DMS153 treated with DMSO at 0.1 percent for 48 hours (cell line): Measurements from ENCODE around the gene LGALS1.
A peak's percentile ranks its signal among the peaks of the same experiment; 100 is the strongest.

ENCODE experiments used
- DNase-seq: peaks from one replicate; lab custom pipeline; 2025; ENCODE audit not compliant: unreplicated experiment; lab: John Stamatoyannopoulos, UW

The LGALS1 gene

GRCh38 chr22:37661160-37661924 lies 14.1 kb upstream of the LGALS1 start:
- no peak for DNase-seq

- DNase-seq = no peak
These were observed 13.4 kb upstream of the LGALS1 start for GRCh38 chr22:37662039-37662438.

GRCh38 chr22:37663521-37664140 lies 11.8 kb upstream of the LGALS1 start:
- DNase-seq = no peak

GRCh38 chr22:37664249-37665101 lies 11.0 kb upstream of the LGALS1 start:
- DNase-seq = no peak

GRCh38 chr22:37665487-37665886 lies 9.9 kb upstream of the LGALS1 start:
- DNase-seq = no peak

- no peak for DNase-seq
These were observed 5.8 kb upstream of the LGALS1 start for GRCh38 chr22:37669586-37669985.

- DNase-seq = no peak
These were observed 3.1 kb upstream of the LGALS1 start for GRCh38 chr22:37672206-37672919.

GRCh38 chr22:37672920-37673455 lies 2.4 kb upstream of the LGALS1 start:
- DNase-seq = no peak

- no peak for DNase-seq
These were observed 1.2 kb upstream of the LGALS1 start for GRCh38 chr22:37674248-37674647.

- DNase-seq = no peak
These were observed 697 bp downstream of the LGALS1 start for GRCh38 chr22:37675930-37676735.

- peak; percentile 66 for DNase-seq
These were observed 1.5 kb downstream of the LGALS1 start for GRCh38 chr22:37676736-37677492.

GRCh38 chr22:37677493-37677974 lies 2.1 kb downstream of the LGALS1 start:
- DNase-seq = no peak

GRCh38 chr22:37678372-37678771 lies 2.9 kb downstream of the LGALS1 start:
- DNase-seq = no peak

- DNase-seq = no peak
These were observed 4.2 kb downstream of the LGALS1 start for GRCh38 chr22:37679670-37680069.

GRCh38 chr22:37680191-37680851 lies 4.9 kb downstream of the LGALS1 start:
- no peak for DNase-seq

- no peak for DNase-seq
These were observed 5.6 kb downstream of the LGALS1 start for GRCh38 chr22:37681001-37681424.

- DNase-seq = peak; percentile 44
These were observed 6.2 kb downstream of the LGALS1 start for GRCh38 chr22:37681556-37682049.
